Endodermal cell (in vitro differentiated cells): Measurements from ENCODE around the gene PLSCR4. TPM values are rescaled to one million over a fixed set of nuclear protein-coding genes. Genes with fewer than 3 reads are reported as not detected.

Source experiments
- DNase-seq: peaks from one replicate; pipeline ENCODE4 v3.0.0-alpha.2; 2017
- H3K27ac ChIP-seq: 2 replicates; pipeline ENCODE4 v1.5.1; 2013; ENCODE audit warnings: mild to moderate bottlenecking, low read depth, low read length, moderate library complexity
- H3K27me3 ChIP-seq: 2 replicates; pipeline ENCODE4 v1.6.1; 2013; ENCODE audit warnings: mild to moderate bottlenecking, low read length, moderate library complexity; ENCODE audit not compliant: insufficient read depth, control insufficient read depth, poor library complexity, severe bottlenecking
- H3K36me3 ChIP-seq: 2 replicates; pipeline ENCODE4 v1.7.0; 2013; ENCODE audit warnings: mild to moderate bottlenecking, low read length, moderate library complexity; ENCODE audit not compliant: control insufficient read depth, insufficient read depth
- H3K4me1 ChIP-seq: one replicate; pipeline ENCODE4 v1.7.0; 2013; ENCODE audit warnings: low read length; ENCODE audit not compliant: control insufficient read depth, insufficient read depth
- H3K4me3 ChIP-seq: 2 replicates; pipeline ENCODE4 v1.5.1; 2013; ENCODE audit warnings: mild to moderate bottlenecking, low read length, moderate library complexity
- H3K9ac ChIP-seq: 2 replicates; pipeline ENCODE4 v1.6.1; 2013; ENCODE audit warnings: mild to moderate bottlenecking, low read length, moderate library complexity; ENCODE audit not compliant: poor library complexity, severe bottlenecking; ENCODE audit errors: extremely low read depth
- H3K9me3 ChIP-seq: 2 replicates; pipeline ENCODE4 v1.6.1; 2013; ENCODE audit warnings: mild to moderate bottlenecking, low read length, moderate library complexity; ENCODE audit not compliant: control insufficient read depth
- H3K27ac Mint-ChIP-seq: 2 replicates; pipeline ENCODE4 v1.8.0; 2020; ENCODE audit warnings: mixed read lengths
- H3K27me3 Mint-ChIP-seq: 2 replicates; pipeline ENCODE4 v1.8.0; 2021; ENCODE audit warnings: mild to moderate bottlenecking, mixed read lengths; ENCODE audit not compliant: insufficient read depth
- H3K36me3 Mint-ChIP-seq: 2 replicates; pipeline ENCODE4 v1.8.0; 2020; ENCODE audit warnings: low read depth, mixed read lengths
- H3K4me1 Mint-ChIP-seq: 2 replicates; pipeline ENCODE4 v1.8.0; 2020; ENCODE audit warnings: mixed read lengths
- H3K4me3 Mint-ChIP-seq: 2 replicates; pipeline ENCODE4 v1.8.0; 2020; ENCODE audit warnings: mild to moderate bottlenecking, moderate library complexity, mixed read lengths
- H3K9me3 Mint-ChIP-seq: 2 replicates; pipeline ENCODE4 v1.8.0; 2020; ENCODE audit warnings: mild to moderate bottlenecking, mixed read lengths
- CTCF ChIP-seq: fragments of 200-600 bp; sonication (generic); conservative IDR thresholded peaks from 2 replicates; pipeline ENCODE4 v1.5.0; 2021; ENCODE audit warnings: antibody characterized with exemption, mild to moderate bottlenecking
- WGBS, 2 experiments: methylation state at CpG; one replicate each; pipeline versions ENCODE4 v1.1.5 to v1.1.7; 2013; ENCODE audit warnings: missing lambda C conversion rate in 2 of 2, mixed read lengths in 1 of 2; ENCODE audit not compliant: insufficient coverage in 1 of 2, insufficient read length in 1 of 2; 5-methylcytosine and 5-hydroxymethylcytosine counted together
- total RNA-seq, 2 donors: library from RNA; stranded (reverse); fragmentation: NEBNext Ultra II Directional in 1 of 2; extraction: Animal tissue kit (Norgen Biotek cat#: 25700) in 1 of 2; gene quantifications; 2 replicates in 1 of 2; 3 replicates in 1 of 2; pipeline ENCODE4 v1.2.1, GENCODE V29; 2021

PLSCR4 gene
- total RNA-seq, 2 donors from 2014 or later: 9.3 to 12.3 TPM

- no peak overlapping the region for H3K27ac ChIP-seq
- H3K9me3 Mint-ChIP-seq: no peaks in the 10 kb centered on the region
- no peaks in the 10 kb centered on the region for H3K27me3 Mint-ChIP-seq
- no peaks in the 10 kb centered on the region for H3K36me3 Mint-ChIP-seq
- DNase-seq: no peak
- no peaks in the 10 kb centered on the region for H3K36me3 ChIP-seq
- no peak overlapping the region for H3K4me3 ChIP-seq
- TF ChIP-seq CTCF: no peak
- H3K9ac ChIP-seq: no peak overlapping the region
- no peak overlapping the region for H3K4me3 Mint-ChIP-seq
- 91 to 97% methylated on average over 2 of the region's 2 CpGs for WGBS, 2 experiments
- H3K4me1 ChIP-seq: peaks cover under 1% of the 10 kb centered on the region
- H3K9me3 ChIP-seq: no peaks in the 10 kb centered on the region
- H3K27ac Mint-ChIP-seq: no peak overlapping the region
- H3K27me3 ChIP-seq: no peaks in the 10 kb centered on the region
- H3K4me1 Mint-ChIP-seq: peaks cover 10% of the 10 kb centered on the region
These were observed 27.2 kb upstream of the PLSCR4 start for GRCh38 chr3:146277953-146278631.

- peaks cover 6% of the 10 kb centered on the region for H3K9me3 Mint-ChIP-seq
- H3K36me3 Mint-ChIP-seq: no peaks in the 10 kb centered on the region
- Histone ChIP-seq H3K9me3 (peaks cover 5% of the 10 kb centered on the region), H3K9ac (no peak overlapping the region), H3K4me1 (no peaks in the 10 kb centered on the region), H3K27ac (no peak overlapping the region), H3K4me3 (no peak overlapping the region), H3K36me3 (no peaks in the 10 kb centered on the region), H3K27me3 (no peaks in the 10 kb centered on the region)
- H3K27me3 Mint-ChIP-seq: no peaks in the 10 kb centered on the region
- no peak overlapping the region for H3K4me3 Mint-ChIP-seq
- H3K4me1 Mint-ChIP-seq: peaks cover 5% of the 10 kb centered on the region
- WGBS, 2 experiments: 90 to 97% methylated on average over 3 of the region's 3 CpGs
- H3K27ac Mint-ChIP-seq: no peak overlapping the region
- TF ChIP-seq CTCF: no peak
- DNase-seq: no peak
These were observed 24.6 kb upstream of the PLSCR4 start for GRCh38 chr3:146275476-146275875.

- no peak overlapping the region for H3K4me3 Mint-ChIP-seq
- H3K36me3 ChIP-seq: no peaks in the 10 kb centered on the region
- H3K4me3 ChIP-seq: no peak overlapping the region
- H3K27me3 ChIP-seq: no peaks in the 10 kb centered on the region
- peaks cover 5% of the 10 kb centered on the region for H3K9me3 ChIP-seq
- H3K36me3 Mint-ChIP-seq: no peaks in the 10 kb centered on the region
- no peak overlapping the region for H3K27ac ChIP-seq
- H3K27me3 Mint-ChIP-seq: no peaks in the 10 kb centered on the region
- 90 to 95% methylated on average over 1 of the region's 1 CpG for WGBS, 2 experiments
- H3K27ac Mint-ChIP-seq: no peak overlapping the region
- no peak for DNase-seq
- H3K9ac ChIP-seq: no peak overlapping the region
- H3K4me1 ChIP-seq: no peaks in the 10 kb centered on the region
- no peak for TF ChIP-seq CTCF
- peaks cover 5% of the 10 kb centered on the region for H3K4me1 Mint-ChIP-seq
- peaks cover 6% of the 10 kb centered on the region for H3K9me3 Mint-ChIP-seq
These were observed 23.9 kb upstream of the PLSCR4 start for GRCh38 chr3:146274833-146275232.
